ENCODE data around the gene SPINT1. TPM values are rescaled to one million over a fixed set of nuclear protein-coding genes. Genes with fewer than 3 reads are reported as not detected.

Gene SPINT1
- total and polyA plus RNA-seq, 4 donors = 1.2 to 2.6 (median 1.9) TPM

- H3K9ac ChIP-seq (ENCODE audit: low read depth in 1 of 2, low read length in 2 of 2) = peak overlapping the region in 1 of 2 donors; percentile 53
- WGBS = 25% methylated on average over 22 of the region's 22 CpGs
- H3K9me3 ChIP-seq (ENCODE audit: control insufficient read depth in 4 of 4, low read length in 3 of 4) = no peaks in the 10 kb centered on the region
- H3K4me3 ChIP-seq (ENCODE audit: low read depth in 1 of 3, low read length in 3 of 3) = no peak overlapping the region
- peaks cover 33 to 87% (median 76%) of the 10 kb centered on the region in 4 donors for H3K4me1 ChIP-seq (ENCODE audit: control insufficient read depth in 4 of 4, insufficient read depth in 4 of 4, low read length in 3 of 4)
- H3K27ac ChIP-seq (ENCODE audit: low read depth in 1 of 2, low read length in 2 of 2) = peak overlapping the region; percentile 96
- TF ChIP-seq YY1 (IDR thresholded peaks at IDR 0.05) (no peak), HNF4A (conservative IDR thresholded peaks at IDR 0.05) (peak in 1 of 2 donors; percentile 10), EGR1 (IDR thresholded peaks at IDR 0.05; ENCODE audit: low read depth in 2 of 2) (peak; percentile 29 to 32), SP1 (IDR thresholded peaks at IDR 0.05) (no peak), JUND (IDR thresholded peaks at IDR 0.05) (no peak), RAD21 (IDR thresholded peaks at IDR 0.05) (no peak), NR2F2 (IDR thresholded peaks at IDR 0.05) (no peak), RXRA (IDR thresholded peaks at IDR 0.05) (no peak), FOXA2 (IDR thresholded peaks at IDR 0.05) (no peak), REST (IDR thresholded peaks at IDR 0.05) (no peak), TAF1 (conservative IDR thresholded peaks at IDR 0.05) (no peak), GABPA (IDR thresholded peaks at IDR 0.05 in 1 of 2, conservative IDR thresholded peaks at IDR 0.05 in 1 of 2) (no peak), MAX (IDR thresholded peaks at IDR 0.05) (peak; percentile 30)
- TF ChIP-seq, protein P1, sequence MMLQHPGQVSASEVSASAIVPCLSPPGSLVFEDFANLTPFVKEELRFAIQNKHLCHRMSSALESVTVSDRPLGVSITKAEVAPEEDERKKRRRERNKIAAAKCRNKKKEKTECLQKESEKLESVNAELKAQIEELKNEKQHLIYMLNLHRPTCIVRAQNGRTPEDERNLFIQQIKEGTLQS (IDR thresholded peaks at IDR 0.05) = no peak
- no peak for DNase-seq (ENCODE audit: low spot score)
- H3K36me3 ChIP-seq (ENCODE audit: control insufficient read depth in 4 of 4, insufficient read depth in 3 of 4, low read depth in 1 of 4, low read length in 3 of 4) = peaks cover 0 to 12% (median 6%) of the 10 kb centered on the region in 4 donors
- no peaks in the 10 kb centered on the region for H3K27me3 ChIP-seq (ENCODE audit: control insufficient read depth in 4 of 4, insufficient read depth in 4 of 4, low read length in 3 of 4)
Observed at GRCh38 chr15:40906991-40907802, 63.3 kb downstream of the SPINT1 start.

Small RNAs within 50 kb of the gene (small RNA-seq; reads per million reads assigned to genes)
- gene AC025166.1 = not detected

Other genes starting within 250 kb of the SPINT1 start
- gene KNL1, start 249.8 kb upstream of the SPINT1 start, total RNA-seq = 10 to 100 TPM in 1 of 2 donors, 1 to 10 TPM in 1; 3.5 to 38.5 TPM
- gene KNL1, start 249.8 kb upstream of the SPINT1 start, polyA plus RNA-seq = 1 to 10 TPM; 1.5 to 2.2 TPM
- 10 to 100 TPM in 1 of 2 donors, under 1 TPM in 1; 0.25 to 11.3 TPM for gene RAD51, start 148.9 kb upstream of the SPINT1 start, total RNA-seq
- under 1 TPM; 0.51 to 0.87 TPM for gene RAD51, start 148.9 kb upstream of the SPINT1 start, polyA plus RNA-seq
- 10 to 100 TPM; 27.5 to 32.5 TPM for gene RMDN3, start 88.8 kb upstream of the SPINT1 start, total RNA-seq
- gene RMDN3, start 88.8 kb upstream of the SPINT1 start, polyA plus RNA-seq = 10 to 100 TPM; 27.8 to 33.8 TPM
- 10 to 100 TPM; 50.5 to 58.7 TPM for gene GCHFR, start 80.0 kb upstream of the SPINT1 start, total RNA-seq
- 100 to 1,000 TPM; 178 to 229 TPM for gene GCHFR, start 80.0 kb upstream of the SPINT1 start, polyA plus RNA-seq
- under 1 TPM; 0.19 to 0.92 TPM for gene C15orf62, start 74.1 kb upstream of the SPINT1 start, total RNA-seq
- gene C15orf62, start 74.1 kb upstream of the SPINT1 start, polyA plus RNA-seq = under 1 TPM; 0.43 to 0.75 TPM
- 10 to 100 TPM; 10.4 to 41.2 TPM for gene ZFYVE19, start 37.0 kb upstream of the SPINT1 start, total RNA-seq
- gene ZFYVE19, start 37.0 kb upstream of the SPINT1 start, polyA plus RNA-seq = 10 to 100 TPM; 18.4 to 21.0 TPM
- 10 to 100 TPM in 1 of 2 donors, 1 to 10 TPM in 1; 10.0 to 13.8 TPM for gene DNAJC17, start 36.6 kb upstream of the SPINT1 start, total RNA-seq
- gene DNAJC17, start 36.6 kb upstream of the SPINT1 start, polyA plus RNA-seq = 10 to 100 TPM; 25.9 to 32.5 TPM
- gene PPP1R14D, start 15.3 kb upstream of the SPINT1 start, total RNA-seq = not detected
- not detected for gene PPP1R14D, start 15.3 kb upstream of the SPINT1 start, polyA plus RNA-seq
- gene RHOV, start 30.2 kb downstream of the SPINT1 start, total RNA-seq = under 1 TPM in 1 of 2 donors, not detected in 1; 0.05 TPM
- not detected for gene RHOV, start 30.2 kb downstream of the SPINT1 start, polyA plus RNA-seq
- 10 to 100 TPM in 1 of 2 donors, 1 to 10 TPM in 1; 9.8 to 15.3 TPM for gene VPS18, start 50.4 kb downstream of the SPINT1 start, total RNA-seq
- gene VPS18, start 50.4 kb downstream of the SPINT1 start, polyA plus RNA-seq = 10 to 100 TPM in 1 of 2 donors, 1 to 10 TPM in 1; 3.4 to 10.8 TPM
- 1 to 10 TPM; 3.5 to 3.8 TPM for gene DLL4, start 85.3 kb downstream of the SPINT1 start, total RNA-seq
- gene DLL4, start 85.3 kb downstream of the SPINT1 start, polyA plus RNA-seq = 1 to 10 TPM; 2.1 to 2.5 TPM
- gene CHAC1, start 109.4 kb downstream of the SPINT1 start, total RNA-seq = 1 to 10 TPM in 1 of 2 donors, under 1 TPM in 1; 0.19 to 1.0 TPM
- gene CHAC1, start 109.4 kb downstream of the SPINT1 start, polyA plus RNA-seq = 1 to 10 TPM; 1.2 to 3.5 TPM

Measured in liver (tissue), 10 donors.